Fibroblast of the aortic adventitia (primary cell): ENCODE data around the gene CNTN5. TPM values are rescaled to one million over a fixed set of nuclear protein-coding genes. Genes with fewer than 3 reads are reported as not detected.

ENCODE experiments used
- DNase-seq: peaks from one replicate; pipeline ENCODE4 v3.0.0-alpha.2; 2010; ENCODE audit warnings: low read depth
- H3K4me3 ChIP-seq: 2 replicates; pipeline ENCODE4 v1.5.1; 2011; ENCODE audit warnings: low read depth, mild to moderate bottlenecking, control low read depth, low read length, moderate library complexity
- total RNA-seq: library from RNA; depleted of rRNA; stranded (reverse); fragments of >200 nt; gene quantifications from 2 replicates; pipeline ENCODE4 v1.2.3, GENCODE V29; 2012; ENCODE audit warnings: low replicate concordance
- TF ChIP-seq, protein P1 (sequence below): IDR thresholded peaks from 2 replicates; pipeline ENCODE4 v1.5.1; 2011; ENCODE audit warnings: mild to moderate bottlenecking, low read length, control low read depth, inconsistent platforms; ENCODE audit not compliant: insufficient read depth

CNTN5 gene
- total RNA-seq, 1 donor, result 0.90 TPM

DNA sequence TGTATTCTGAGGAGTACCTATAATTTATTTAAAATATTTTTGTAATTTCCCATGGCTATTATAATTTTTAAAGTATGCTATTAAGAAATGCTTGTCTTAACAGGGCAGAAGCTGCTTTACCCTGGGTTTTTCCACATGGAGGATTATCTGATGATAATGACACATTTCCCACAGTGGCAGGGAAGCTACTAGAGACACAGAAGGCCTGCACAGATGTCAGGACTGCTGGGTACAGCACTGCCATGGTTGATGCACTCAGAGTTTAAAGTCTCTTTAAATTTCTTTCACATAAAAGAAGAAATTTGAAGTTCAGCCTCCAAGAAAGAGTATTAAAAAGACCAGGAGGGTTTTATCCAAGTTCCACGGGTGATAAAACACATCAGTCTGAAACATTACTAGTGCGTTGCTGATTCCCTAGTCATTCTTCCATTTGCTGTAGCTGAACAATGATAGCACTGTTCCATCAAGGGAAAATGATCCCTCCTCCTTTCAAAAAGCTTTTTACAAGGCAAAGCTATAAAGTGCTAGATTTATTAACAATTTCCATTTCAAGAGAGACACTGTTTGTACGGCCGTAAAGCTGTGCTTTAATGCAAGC, 363.0 kb downstream of the CNTN5 start:
- TF ChIP-seq, protein P1, sequence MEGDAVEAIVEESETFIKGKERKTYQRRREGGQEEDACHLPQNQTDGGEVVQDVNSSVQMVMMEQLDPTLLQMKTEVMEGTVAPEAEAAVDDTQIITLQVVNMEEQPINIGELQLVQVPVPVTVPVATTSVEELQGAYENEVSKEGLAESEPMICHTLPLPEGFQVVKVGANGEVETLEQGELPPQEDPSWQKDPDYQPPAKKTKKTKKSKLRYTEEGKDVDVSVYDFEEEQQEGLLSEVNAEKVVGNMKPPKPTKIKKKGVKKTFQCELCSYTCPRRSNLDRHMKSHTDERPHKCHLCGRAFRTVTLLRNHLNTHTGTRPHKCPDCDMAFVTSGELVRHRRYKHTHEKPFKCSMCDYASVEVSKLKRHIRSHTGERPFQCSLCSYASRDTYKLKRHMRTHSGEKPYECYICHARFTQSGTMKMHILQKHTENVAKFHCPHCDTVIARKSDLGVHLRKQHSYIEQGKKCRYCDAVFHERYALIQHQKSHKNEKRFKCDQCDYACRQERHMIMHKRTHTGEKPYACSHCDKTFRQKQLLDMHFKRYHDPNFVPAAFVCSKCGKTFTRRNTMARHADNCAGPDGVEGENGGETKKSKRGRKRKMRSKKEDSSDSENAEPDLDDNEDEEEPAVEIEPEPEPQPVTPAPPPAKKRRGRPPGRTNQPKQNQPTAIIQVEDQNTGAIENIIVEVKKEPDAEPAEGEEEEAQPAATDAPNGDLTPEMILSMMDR, result no peak
- no peak overlapping the region for H3K4me3 ChIP-seq
- DNase-seq, result no peak

DNA sequence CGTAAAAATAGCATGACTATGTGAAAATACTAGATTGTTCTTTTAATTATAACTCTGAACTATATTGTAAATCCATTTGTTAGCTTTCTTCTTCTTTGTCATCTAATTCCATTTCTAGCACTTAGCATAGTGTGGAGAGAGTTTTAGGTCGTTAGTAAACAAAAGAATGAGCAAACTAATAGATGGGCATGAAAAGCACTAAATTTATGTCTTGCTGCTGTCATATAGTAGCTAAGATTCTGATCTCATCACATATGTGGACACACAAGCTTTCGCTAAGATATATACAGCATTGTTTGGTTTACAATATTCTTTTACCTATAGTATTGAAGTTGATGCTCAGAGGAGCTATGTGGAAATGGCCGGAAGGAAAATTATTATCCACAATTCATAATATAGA, 370.5 kb downstream of the CNTN5 start:
- no peak overlapping the region for H3K4me3 ChIP-seq
- no peak for DNase-seq
- TF ChIP-seq, protein P1, result no peak

DNA sequence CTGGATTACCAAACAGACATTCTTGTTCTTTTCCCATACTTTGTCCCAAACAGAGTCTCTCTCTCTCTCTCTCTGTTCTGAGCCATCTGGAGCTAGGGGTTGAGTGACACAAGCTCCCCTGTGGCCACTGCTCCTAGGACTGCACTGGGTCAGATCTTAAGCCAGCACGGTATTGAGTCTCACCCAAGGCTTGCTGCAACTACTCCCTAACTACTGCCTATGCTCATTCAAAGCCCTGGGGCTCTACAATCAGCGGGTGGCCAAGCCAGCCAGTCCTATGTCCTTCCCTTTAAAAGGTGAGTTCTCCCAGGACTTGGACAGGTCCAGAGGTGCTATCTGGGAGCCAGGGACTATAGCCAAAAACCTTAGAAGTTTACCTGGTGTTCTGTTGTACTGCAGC, 385.6 kb downstream of the CNTN5 start:
- H3K4me3 ChIP-seq, result no peak overlapping the region
- TF ChIP-seq, protein P1, result no peak
- DNase-seq, result no peak

DNA sequence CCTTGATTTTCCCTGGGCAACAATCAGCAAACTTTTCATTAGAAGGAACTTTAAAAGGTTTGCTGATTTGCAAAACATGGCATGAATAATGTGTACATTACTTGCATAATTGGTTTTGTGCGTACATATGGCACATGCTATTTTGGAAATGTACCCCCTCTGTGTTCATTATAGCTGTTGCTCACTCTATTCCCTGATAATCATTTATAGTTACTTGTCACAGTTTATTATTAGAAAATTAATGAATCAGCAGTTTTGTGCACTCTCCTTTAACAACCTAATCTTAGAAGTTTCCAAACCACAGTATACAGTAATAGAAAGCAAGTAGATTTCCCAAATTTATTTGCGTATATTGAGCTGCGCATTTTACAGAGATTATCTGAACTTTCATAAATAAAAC, 389.9 kb downstream of the CNTN5 start:
- TF ChIP-seq, protein P1, result no peak
- DNase-seq, result no peak
- no peak overlapping the region for H3K4me3 ChIP-seq

DNA sequence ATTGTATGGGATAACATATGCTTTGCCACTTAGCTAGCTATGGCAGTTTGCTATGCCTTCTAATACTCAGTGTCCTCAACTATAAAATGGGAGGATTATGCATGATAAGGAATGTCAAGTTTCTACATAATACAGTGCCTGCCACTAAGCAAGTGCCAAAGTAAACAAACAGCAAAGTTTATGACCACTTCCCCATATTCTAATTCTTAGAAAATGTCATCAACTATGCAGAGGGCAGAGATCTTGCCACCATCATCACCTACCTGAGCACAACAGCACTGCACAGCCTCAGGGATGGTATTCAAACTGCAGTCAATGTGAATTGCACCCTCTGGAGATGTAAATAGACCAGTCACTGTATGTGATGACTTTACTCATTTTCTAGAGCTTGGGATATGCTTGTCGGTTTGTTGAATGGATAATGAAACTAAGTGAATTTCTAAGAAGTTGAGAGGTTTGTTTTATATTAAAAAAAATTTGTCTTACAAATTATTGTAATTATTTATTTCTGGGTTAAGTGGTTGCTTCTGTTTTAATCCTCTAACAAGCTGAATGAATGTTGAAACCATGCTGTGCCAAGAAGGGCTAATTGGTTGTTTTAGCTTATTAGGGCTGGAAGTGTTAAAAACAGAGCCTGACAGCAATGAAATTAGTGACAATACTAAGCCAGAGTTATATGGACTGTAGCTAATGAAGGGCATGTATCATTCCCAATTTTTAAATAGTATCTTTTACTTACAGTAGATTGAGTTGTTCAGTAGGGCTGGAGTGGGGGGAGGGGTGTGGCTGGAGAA, 398.4 kb downstream of the CNTN5 start:
- no peak overlapping the region for H3K4me3 ChIP-seq
- DNase-seq, result no peak
- TF ChIP-seq, protein P1, result no peak

DNA sequence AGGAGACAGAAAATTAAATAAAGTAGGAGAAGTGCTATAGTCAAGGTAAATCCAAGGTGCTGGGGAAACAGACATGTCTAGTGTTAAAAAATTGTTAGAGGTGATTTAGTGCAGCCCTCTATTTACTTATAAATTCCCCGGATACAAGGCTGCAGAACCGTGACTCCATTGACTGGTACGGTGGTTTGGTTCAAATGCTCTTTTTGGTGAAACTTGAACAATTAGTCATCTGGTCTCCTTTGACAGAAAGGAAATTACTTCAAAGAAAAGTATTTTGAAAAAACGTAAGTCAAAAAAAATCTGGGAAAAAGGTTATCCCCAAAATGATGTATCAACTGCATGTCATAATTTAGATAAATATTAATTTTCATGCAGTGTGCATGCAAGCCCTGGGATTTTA, 399.2 kb downstream of the CNTN5 start:
- TF ChIP-seq, protein P1, result no peak
- H3K4me3 ChIP-seq, result no peak overlapping the region
- no peak for DNase-seq
